ENCODE measurements around the gene ABHD5.

DNA sequence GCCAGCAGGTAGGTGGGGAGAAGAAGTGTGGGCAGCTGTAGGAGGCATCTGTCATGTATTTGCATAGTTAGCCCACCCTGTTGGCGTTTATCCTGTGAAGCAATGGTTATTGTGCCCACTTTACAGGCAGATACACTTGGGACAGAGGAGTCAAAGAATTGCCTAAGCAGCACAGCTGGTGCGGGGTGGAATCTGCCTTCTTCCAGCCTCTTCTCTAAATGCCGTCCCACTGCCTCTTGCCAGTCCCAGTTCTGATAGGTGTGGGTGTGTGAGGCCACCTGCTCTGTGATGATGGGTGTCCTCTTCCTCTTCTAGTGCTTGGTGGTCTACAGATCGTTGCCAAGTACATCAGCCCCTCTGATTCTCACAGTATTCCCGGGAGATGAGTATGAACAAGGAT lies 80.9 kb downstream of the ABHD5 start:
- TF ChIP-seq TEAD4 (CRISPR knock-in tag; IDR thresholded peaks at IDR 0.05) (no peak), CREM (CRISPR knock-in tag; IDR thresholded peaks at IDR 0.05) (no peak), ZNF232 (CRISPR knock-in tag; IDR thresholded peaks at IDR 0.05) (no peak), ZNF416 (CRISPR knock-in tag; IDR thresholded peaks at IDR 0.05) (no peak)
- TF ChIP-seq, protein P1, sequence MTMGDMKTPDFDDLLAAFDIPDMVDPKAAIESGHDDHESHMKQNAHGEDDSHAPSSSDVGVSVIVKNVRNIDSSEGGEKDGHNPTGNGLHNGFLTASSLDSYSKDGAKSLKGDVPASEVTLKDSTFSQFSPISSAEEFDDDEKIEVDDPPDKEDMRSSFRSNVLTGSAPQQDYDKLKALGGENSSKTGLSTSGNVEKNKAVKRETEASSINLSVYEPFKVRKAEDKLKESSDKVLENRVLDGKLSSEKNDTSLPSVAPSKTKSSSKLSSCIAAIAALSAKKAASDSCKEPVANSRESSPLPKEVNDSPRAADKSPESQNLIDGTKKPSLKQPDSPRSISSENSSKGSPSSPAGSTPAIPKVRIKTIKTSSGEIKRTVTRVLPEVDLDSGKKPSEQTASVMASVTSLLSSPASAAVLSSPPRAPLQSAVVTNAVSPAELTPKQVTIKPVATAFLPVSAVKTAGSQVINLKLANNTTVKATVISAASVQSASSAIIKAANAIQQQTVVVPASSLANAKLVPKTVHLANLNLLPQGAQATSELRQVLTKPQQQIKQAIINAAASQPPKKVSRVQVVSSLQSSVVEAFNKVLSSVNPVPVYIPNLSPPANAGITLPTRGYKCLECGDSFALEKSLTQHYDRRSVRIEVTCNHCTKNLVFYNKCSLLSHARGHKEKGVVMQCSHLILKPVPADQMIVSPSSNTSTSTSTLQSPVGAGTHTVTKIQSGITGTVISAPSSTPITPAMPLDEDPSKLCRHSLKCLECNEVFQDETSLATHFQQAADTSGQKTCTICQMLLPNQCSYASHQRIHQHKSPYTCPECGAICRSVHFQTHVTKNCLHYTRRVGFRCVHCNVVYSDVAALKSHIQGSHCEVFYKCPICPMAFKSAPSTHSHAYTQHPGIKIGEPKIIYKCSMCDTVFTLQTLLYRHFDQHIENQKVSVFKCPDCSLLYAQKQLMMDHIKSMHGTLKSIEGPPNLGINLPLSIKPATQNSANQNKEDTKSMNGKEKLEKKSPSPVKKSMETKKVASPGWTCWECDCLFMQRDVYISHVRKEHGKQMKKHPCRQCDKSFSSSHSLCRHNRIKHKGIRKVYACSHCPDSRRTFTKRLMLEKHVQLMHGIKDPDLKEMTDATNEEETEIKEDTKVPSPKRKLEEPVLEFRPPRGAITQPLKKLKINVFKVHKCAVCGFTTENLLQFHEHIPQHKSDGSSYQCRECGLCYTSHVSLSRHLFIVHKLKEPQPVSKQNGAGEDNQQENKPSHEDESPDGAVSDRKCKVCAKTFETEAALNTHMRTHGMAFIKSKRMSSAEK (CRISPR knock-in tag; IDR thresholded peaks at IDR 0.05; ENCODE audit: borderline replicate concordance): no peak
- TF ChIP-seq, protein P2, sequence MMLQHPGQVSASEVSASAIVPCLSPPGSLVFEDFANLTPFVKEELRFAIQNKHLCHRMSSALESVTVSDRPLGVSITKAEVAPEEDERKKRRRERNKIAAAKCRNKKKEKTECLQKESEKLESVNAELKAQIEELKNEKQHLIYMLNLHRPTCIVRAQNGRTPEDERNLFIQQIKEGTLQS (CRISPR knock-in tag; conservative IDR thresholded peaks at IDR 0.05): no peak
- TF ChIP-seq, protein P3, sequence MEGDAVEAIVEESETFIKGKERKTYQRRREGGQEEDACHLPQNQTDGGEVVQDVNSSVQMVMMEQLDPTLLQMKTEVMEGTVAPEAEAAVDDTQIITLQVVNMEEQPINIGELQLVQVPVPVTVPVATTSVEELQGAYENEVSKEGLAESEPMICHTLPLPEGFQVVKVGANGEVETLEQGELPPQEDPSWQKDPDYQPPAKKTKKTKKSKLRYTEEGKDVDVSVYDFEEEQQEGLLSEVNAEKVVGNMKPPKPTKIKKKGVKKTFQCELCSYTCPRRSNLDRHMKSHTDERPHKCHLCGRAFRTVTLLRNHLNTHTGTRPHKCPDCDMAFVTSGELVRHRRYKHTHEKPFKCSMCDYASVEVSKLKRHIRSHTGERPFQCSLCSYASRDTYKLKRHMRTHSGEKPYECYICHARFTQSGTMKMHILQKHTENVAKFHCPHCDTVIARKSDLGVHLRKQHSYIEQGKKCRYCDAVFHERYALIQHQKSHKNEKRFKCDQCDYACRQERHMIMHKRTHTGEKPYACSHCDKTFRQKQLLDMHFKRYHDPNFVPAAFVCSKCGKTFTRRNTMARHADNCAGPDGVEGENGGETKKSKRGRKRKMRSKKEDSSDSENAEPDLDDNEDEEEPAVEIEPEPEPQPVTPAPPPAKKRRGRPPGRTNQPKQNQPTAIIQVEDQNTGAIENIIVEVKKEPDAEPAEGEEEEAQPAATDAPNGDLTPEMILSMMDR (IDR thresholded peaks at IDR 0.05): no peak
